Loucy (cell line): ENCODE data around the gene ZDHHC4.
A peak's percentile ranks its signal among the peaks of the same experiment; 100 is the strongest.

ENCODE experiments used
- H2AFZ ChIP-seq: fragments of 200-600 bp; sonication (generic); 2 replicates; pipeline ENCODE4 v1.6.0; 2016; ENCODE audit warnings: antibody characterized with exemption, mild to moderate bottlenecking, low read length, moderate library complexity
- H3F3A ChIP-seq: fragments of 200-600 bp; 2 replicates; pipeline ENCODE4 v1.6.0; 2016; ENCODE audit warnings: antibody characterized with exemption, low read depth, mild to moderate bottlenecking
- H3K27me3 ChIP-seq: fragments of 200-600 bp; sonication (generic); 2 replicates; pipeline ENCODE4 v1.6.1; 2014; ENCODE audit warnings: low read length, mild to moderate bottlenecking; ENCODE audit not compliant: insufficient read depth, poor library complexity, severe bottlenecking
- H3K36me3 ChIP-seq: fragments of 200-600 bp; sonication (generic); 2 replicates; pipeline ENCODE4 v1.6.1; 2016; ENCODE audit warnings: low read length; ENCODE audit not compliant: insufficient read depth
- H3K4me1 ChIP-seq: fragments of 200-600 bp; sonication (generic); 2 replicates; pipeline ENCODE4 v1.5.1; 2014; ENCODE audit warnings: low read length, mild to moderate bottlenecking; ENCODE audit not compliant: insufficient read depth, poor library complexity, severe bottlenecking
- H3K4me2 ChIP-seq: fragments of 200-600 bp; sonication (generic); 2 replicates; pipeline ENCODE4 v1.6.0; 2014; ENCODE audit warnings: antibody characterized with exemption, low read length, low read depth, mild to moderate bottlenecking; ENCODE audit not compliant: poor library complexity, severe bottlenecking
- H3K4me3 ChIP-seq: fragments of 200-600 bp; sonication (generic); 2 replicates; pipeline ENCODE4 v1.5.1; 2014; ENCODE audit warnings: low read length, mild to moderate bottlenecking, mixed read lengths; ENCODE audit not compliant: poor library complexity, severe bottlenecking
- H3K79me2 ChIP-seq: fragments of 200-600 bp; sonication (generic); 2 replicates; pipeline ENCODE4 v1.6.1; 2014; ENCODE audit warnings: low read length; ENCODE audit not compliant: insufficient read depth
- H3K9ac ChIP-seq: fragments of 200-600 bp; sonication (generic); 2 replicates; pipeline ENCODE4 v1.6.0; 2014; ENCODE audit warnings: mild to moderate bottlenecking, low read depth, low read length, moderate library complexity; ENCODE audit not compliant: poor library complexity, severe bottlenecking
- H3K9me2 ChIP-seq: fragments of 200-600 bp; sonication (generic); replicated peaks from 2 replicates; pipeline ENCODE4 v1.6.1; 2016; ENCODE audit warnings: low read depth, low read length, mixed read lengths
- H3K9me3 ChIP-seq: fragments of 200-600 bp; sonication (generic); 2 replicates; pipeline ENCODE4 v1.6.1; 2014; ENCODE audit warnings: mild to moderate bottlenecking, antibody characterized with exemption, low read length, low read depth; ENCODE audit not compliant: insufficient read depth
- H4K20me1 ChIP-seq: fragments of 200-600 bp; sonication (generic); 2 replicates; pipeline ENCODE4 v1.6.0; 2014; ENCODE audit warnings: antibody characterized with exemption, low read length, mild to moderate bottlenecking; ENCODE audit not compliant: insufficient read depth, poor library complexity, severe bottlenecking
- EZH2phosphoT487 ChIP-seq: fragments of 200-600 bp; IDR thresholded peaks from 2 replicates; pipeline ENCODE4 v1.6.1; 2018; ENCODE audit warnings: antibody characterized with exemption, mild to moderate bottlenecking, moderate library complexity, borderline replicate concordance
- TF ChIP-seq, protein P1 (sequence below): fragments of 200-600 bp; sonication (generic); conservative IDR thresholded peaks from 2 replicates; pipeline ENCODE4 v1.5.1; 2014; ENCODE audit warnings: mild to moderate bottlenecking, antibody characterized with exemption, low read length

Gene ZDHHC4

DNA sequence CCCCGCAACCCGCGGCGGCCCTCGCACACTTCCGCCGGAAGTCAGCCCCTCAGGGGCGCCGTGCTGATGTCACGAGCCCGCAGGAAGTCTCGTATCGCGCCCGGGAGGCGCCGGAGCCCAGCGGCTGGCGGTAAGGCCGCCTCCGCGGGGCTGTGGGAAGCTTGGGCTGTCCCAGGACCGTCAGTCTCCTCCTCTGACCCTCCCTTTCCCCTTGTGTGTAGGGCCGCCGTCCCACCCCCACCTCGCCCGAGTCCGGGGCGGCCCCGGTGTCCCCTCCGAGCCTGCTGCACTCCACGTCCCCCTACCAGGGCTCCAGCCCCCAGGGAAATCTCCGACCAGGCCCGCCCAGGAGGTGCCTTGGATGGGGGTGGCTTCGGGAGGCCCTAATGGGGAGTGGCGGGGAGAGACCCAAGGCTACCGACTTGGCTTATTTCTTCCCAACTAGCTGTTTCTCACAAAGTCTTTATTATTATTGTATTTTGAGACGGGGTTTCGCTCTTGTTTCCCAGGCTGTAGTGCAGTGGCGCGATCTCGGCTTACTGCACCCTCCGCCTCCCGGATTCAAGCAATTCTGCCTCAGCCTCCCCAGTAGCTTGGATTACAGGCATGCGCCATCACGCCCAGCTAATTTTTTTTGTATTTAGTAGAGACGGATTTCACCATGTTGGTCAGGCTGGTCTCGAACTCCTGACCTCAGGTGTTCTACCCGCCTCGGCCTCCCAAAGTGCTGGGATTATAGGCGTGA lies at the start of gene ZDHHC4:
Gene ZDHHC4 (plus strand): TSS at position 86 of the 745 bp plus-strand sequence. CDS start 3,108 bp downstream, outside the sequence.
- H2AFZ ChIP-seq: peak within 1 kb of the TSS; percentile 97
- no peaks in the 10 kb centered on the region for H4K20me1 ChIP-seq
- H3K27me3 ChIP-seq: no peaks in the 10 kb centered on the region
- 0 out of 2 replicates have a peak, but pooled peaks cover 12% of the 10 kb centered on the region for H3K79me2 ChIP-seq
- peaks cover 12% of the 10 kb centered on the region for H3K4me1 ChIP-seq
- H3K4me3 ChIP-seq: peak within 1 kb of the TSS; percentile 99
- TF ChIP-seq EZH2phosphoT487: no peak
- TF ChIP-seq, protein P1, sequence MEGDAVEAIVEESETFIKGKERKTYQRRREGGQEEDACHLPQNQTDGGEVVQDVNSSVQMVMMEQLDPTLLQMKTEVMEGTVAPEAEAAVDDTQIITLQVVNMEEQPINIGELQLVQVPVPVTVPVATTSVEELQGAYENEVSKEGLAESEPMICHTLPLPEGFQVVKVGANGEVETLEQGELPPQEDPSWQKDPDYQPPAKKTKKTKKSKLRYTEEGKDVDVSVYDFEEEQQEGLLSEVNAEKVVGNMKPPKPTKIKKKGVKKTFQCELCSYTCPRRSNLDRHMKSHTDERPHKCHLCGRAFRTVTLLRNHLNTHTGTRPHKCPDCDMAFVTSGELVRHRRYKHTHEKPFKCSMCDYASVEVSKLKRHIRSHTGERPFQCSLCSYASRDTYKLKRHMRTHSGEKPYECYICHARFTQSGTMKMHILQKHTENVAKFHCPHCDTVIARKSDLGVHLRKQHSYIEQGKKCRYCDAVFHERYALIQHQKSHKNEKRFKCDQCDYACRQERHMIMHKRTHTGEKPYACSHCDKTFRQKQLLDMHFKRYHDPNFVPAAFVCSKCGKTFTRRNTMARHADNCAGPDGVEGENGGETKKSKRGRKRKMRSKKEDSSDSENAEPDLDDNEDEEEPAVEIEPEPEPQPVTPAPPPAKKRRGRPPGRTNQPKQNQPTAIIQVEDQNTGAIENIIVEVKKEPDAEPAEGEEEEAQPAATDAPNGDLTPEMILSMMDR: no peak
- peak within 1 kb of the TSS; percentile 72 for H3K4me2 ChIP-seq
- no peaks in the 10 kb centered on the region for H3K36me3 ChIP-seq
- peak within 1 kb of the TSS; percentile 95 for H3K9ac ChIP-seq
- H3K9me2 ChIP-seq: no peaks in the 10 kb centered on the region
- no peaks in the 10 kb centered on the region; the same call in 1 of the 2 replicates for H3F3A ChIP-seq
- H3K9me3 ChIP-seq: no peaks in the 10 kb centered on the region

DNA sequence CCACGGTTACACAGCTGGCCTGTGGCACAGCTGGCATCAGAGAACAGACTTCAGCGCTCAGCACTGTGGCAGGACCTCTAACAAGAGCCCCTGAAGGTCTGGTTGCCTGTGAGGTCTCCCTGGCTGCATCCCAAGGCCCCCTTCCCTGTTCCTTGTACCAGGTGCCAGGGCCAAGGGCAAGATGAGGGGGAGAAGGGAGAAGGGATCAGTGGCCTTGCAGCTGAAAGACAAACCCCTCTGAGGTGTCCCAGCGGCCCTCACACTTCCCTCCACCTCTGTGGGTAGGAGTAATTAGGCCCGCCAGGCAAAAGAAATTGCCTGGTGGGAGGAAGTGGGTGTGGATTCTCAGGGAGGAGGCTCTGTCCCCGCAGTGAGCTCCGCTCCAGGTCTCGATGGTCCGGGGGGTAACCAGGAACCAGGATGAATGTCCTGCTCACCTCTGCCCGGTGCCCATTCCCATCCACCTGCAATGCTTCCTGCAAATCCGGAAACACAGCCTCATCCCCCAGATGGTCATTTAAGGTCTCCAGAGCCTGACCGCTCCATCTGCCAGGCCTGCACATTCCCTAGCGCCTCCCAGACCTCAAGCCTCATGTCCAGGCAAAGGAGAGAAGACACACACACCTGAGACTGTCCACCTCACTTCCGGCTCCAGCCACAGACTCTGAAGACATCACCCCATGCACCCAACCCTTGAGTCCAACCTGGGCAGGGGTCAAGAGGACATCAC lies 48.7 kb upstream of the ZDHHC4 start:
- no peak overlapping the region for H3K4me3 ChIP-seq

DNA sequence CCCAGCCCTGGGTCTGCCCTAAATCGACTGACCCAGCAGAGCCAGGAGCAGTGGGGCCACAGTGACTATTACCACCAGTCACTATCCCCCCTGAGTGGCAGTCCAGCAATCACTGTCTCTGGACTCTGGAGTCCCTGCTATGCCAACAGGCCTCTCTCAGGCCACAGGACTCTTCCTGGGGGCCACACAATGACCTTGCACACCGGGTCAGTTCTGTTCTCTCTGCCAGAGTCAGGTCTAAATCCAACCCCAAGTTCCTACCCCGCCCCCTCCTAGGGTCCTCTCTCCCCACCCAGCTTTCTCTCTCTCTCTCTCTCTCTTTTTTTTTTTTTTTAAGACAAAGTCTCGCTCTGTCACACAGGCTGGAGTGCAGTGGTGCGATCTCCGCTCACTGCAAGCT lies 47.6 kb upstream of the ZDHHC4 start:
- H3K4me1 ChIP-seq: peaks cover 5% of the 10 kb centered on the region
- H4K20me1 ChIP-seq: no peaks in the 10 kb centered on the region
- H3K9ac ChIP-seq: no peak overlapping the region
- no peaks in the 10 kb centered on the region for H3K79me2 ChIP-seq
- H3K9me2 ChIP-seq: no peaks in the 10 kb centered on the region
- no peak overlapping the region for H3K4me2 ChIP-seq
- no peak overlapping the region for H3K4me3 ChIP-seq
- no peaks in the 10 kb centered on the region for H3K9me3 ChIP-seq
- no peaks in the 10 kb centered on the region for H3K36me3 ChIP-seq
- TF ChIP-seq EZH2phosphoT487: no peak
- TF ChIP-seq, protein P1: no peak
- H3F3A ChIP-seq: no peaks in the 10 kb centered on the region
- H3K27me3 ChIP-seq: peaks cover 9% of the 10 kb centered on the region
- no peak overlapping the region for H2AFZ ChIP-seq

More for the DNA sequence above, 48.7 kb upstream of the ZDHHC4 start:
- Histone ChIP-seq H3K9me2 (no peaks in the 10 kb centered on the region), H3K27me3 (peaks cover 9% of the 10 kb centered on the region), H3K9me3 (no peaks in the 10 kb centered on the region), H3K36me3 (no peaks in the 10 kb centered on the region), H3K4me2 (no peak overlapping the region), H3K79me2 (no peaks in the 10 kb centered on the region), H3F3A (no peaks in the 10 kb centered on the region), H3K9ac (no peak overlapping the region), H3K4me1 (peaks cover 5% of the 10 kb centered on the region), H2AFZ (no peak overlapping the region), H4K20me1 (no peaks in the 10 kb centered on the region)
- no peak for TF ChIP-seq EZH2phosphoT487
- TF ChIP-seq, protein P1: no peak
